Measurements from ENCODE around the gene OR9I1.

The OR9I1 gene, protein sequence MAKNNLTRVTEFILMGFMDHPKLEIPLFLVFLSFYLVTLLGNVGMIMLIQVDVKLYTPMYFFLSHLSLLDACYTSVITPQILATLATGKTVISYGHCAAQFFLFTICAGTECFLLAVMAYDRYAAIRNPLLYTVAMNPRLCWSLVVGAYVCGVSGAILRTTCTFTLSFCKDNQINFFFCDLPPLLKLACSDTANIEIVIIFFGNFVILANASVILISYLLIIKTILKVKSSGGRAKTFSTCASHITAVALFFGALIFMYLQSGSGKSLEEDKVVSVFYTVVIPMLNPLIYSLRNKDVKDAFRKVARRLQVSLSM

DNA sequence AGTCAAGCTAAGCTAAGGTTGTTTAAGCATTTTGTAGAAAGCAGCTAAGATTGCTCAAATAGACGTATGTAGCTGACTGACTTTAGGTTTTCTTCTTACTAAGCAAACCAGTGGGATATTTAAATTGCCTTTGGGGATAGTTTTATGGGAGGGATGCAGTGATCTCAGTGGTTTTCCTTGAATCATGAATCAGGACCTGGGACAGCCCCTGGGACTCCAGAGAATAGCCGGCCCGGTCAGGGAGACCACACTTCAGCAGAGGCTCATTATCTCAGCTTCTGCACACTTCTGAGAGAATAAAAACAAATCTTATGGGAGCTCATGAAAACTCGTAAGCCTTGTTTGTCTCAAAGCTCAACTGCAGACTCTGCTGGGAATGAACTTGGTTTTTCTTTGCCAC lies at the start of gene OR9I1:
OR9I1 (minus strand) TSS at position 62 of the 400 bp plus-strand sequence. CDS start 6,086 bp downstream, outside the sequence.
- no peak for DNase-seq (ENCODE audit: low spot score)

- no peak for DNase-seq (ENCODE audit: low spot score)
Observed at GRCh38 chr11:58165504-58166106, 40.3 kb upstream of the OR9I1 start.

DNA sequence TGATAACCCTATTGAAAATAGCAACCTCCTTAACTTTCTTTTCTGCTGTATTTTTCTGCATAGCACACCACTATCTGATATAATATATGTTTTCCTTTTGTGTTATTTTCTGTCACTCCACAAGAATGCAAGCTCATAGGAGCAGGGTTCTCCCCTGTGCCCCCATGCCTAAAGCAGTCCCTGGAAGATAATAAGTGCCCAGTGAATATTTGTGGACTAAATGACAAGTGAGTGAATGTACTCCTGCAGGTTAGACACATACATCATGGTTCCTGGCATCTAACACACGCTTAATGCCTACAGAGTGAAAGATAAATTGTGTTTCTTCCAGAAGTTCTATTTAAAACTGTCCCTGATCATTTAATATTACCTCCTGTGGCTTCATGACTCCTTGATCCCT lies 39.7 kb upstream of the OR9I1 start:
- no peak for DNase-seq (ENCODE audit: low spot score)

DNA sequence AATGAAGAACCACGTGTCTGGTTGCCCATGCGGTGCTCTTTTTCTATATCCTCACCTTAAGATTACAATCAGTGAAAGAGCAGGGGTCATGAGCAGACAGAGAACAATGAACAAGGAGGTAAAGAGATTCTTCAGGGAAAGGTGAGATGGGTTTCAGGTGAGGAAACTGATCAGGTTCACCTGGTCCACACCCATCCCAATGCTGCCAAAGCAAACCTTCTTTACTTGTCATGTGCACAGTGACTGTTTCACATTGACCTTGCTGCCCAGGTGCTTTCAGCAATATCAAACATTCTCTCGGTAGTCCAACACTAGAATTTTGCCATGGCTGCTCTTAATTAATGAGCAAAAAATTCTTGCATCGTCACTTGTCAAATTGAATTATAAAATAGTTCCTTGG lies 39.1 kb upstream of the OR9I1 start:
- DNase-seq (ENCODE audit: low spot score), result no peak

- no peak for DNase-seq (ENCODE audit: low spot score)
Observed at GRCh38 chr11:58152781-58153180, 27.5 kb upstream of the OR9I1 start.

DNA sequence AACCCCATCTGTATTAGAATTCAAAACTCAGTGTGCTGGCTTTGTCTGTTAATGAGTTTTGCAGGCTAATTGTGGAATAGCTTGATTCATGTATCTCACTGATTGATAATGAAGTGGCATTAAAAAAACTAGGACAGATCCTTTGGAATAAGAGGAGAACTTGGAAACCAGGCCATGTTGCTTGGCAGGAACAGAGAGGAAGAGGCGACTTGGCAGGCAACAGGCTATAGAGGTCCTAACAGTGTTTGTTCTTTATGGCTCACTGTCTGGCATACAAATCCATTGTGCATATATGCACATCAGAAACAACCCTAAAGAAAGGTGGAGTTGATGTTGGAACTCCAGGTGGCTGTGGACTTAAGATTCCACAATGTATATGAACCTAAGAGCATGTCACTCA lies 17.4 kb upstream of the OR9I1 start:
- no peak for DNase-seq (ENCODE audit: low spot score)

DNA sequence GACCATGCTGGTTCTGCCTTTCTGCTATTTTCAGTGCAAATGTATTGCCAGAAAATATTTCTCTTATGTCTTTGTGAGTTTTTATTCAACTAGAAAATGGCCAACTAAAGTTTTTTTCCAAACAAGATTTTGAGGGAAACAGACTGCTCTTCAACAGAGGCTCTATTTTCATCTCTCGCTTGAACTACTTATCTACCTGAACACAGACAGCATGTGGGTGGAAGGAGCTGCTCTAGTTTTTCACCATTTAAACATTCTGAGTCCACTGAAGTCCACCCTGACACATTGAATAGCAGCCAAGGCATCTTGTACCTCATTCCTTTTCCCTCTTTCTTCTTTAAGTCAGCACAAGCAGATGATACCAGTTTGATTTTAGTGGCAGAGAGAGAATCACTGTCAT lies 9.8 kb upstream of the OR9I1 start:
- no peak for DNase-seq (ENCODE audit: low spot score)

DNA sequence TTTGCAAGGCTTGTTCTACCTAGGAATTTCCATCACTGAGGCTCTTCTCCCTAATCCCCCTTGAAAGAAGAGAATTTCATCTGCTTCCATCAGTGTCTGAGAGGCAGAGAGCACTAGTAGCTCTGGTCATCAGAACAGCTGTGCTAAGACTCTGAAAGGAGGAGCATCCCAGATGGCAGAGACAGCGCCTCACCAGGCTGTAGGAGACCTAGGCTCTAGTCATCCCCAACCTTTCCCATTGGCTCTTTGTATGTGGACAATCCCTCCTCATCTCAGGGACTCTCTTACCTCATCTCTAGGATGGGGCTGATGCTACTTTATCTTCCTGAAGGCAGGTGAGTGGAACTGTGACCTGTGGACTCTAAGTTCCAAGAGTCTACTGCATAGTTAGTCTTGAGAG lies 8.8 kb upstream of the OR9I1 start:
- DNase-seq (ENCODE audit: low spot score), result no peak

GRCh38 chr11:58133309-58134076 lies 8.2 kb upstream of the OR9I1 start:
- DNase-seq (ENCODE audit: low spot score), result no peak

GRCh38 chr11:58127350-58127749 lies 2.0 kb upstream of the OR9I1 start:
- DNase-seq (ENCODE audit: low spot score), result no peak

GRCh38 chr11:58121096-58121495 lies 4.2 kb downstream of the OR9I1 start:
- no peak for DNase-seq (ENCODE audit: low spot score)

GRCh38 chr11:58097437-58097836 lies 27.9 kb downstream of the OR9I1 start:
- DNase-seq (ENCODE audit: low spot score), result no peak

GRCh38 chr11:58086528-58086927 lies 38.8 kb downstream of the OR9I1 start:
- no peak for DNase-seq (ENCODE audit: low spot score)

GRCh38 chr11:58075781-58076180 lies 49.5 kb downstream of the OR9I1 start:
- DNase-seq (ENCODE audit: low spot score), result no peak

- no peak for DNase-seq (ENCODE audit: low spot score)
Observed at GRCh38 chr11:58070585-58070984, 54.7 kb downstream of the OR9I1 start.

- DNase-seq (ENCODE audit: low spot score), result no peak
Observed at GRCh38 chr11:58068655-58069054, 56.7 kb downstream of the OR9I1 start.

GRCh38 chr11:58067685-58068084 lies 57.6 kb downstream of the OR9I1 start:
- no peak for DNase-seq (ENCODE audit: low spot score)
